HG02943 (cell line): Measurements from ENCODE around the gene GNG7.
"Not testable (repeated sequence)": the region's sequence is repeated elsewhere in the genome, so short reads cannot be mapped to it uniquely, and the experiment has no call there.

Experiments used
- ATAC-seq: cut with Tn5 transposase; IDR thresholded peaks from one replicate; pipeline ENCODE4 v1.9.1; 2021; ENCODE audit warnings: mild to moderate bottlenecking, low read depth, moderate library complexity; ENCODE audit not compliant: unreplicated experiment

The GNG7 gene

GRCh38 chr19:2495130-2495641, 207.3 kb downstream of the GNG7 start:
- ATAC-seq = no peak

GRCh38 chr19:2494447-2495129, 207.9 kb downstream of the GNG7 start:
- no peak for ATAC-seq

GRCh38 chr19:2494084-2494446, 208.4 kb downstream of the GNG7 start:
- no peak for ATAC-seq

- ATAC-seq = not testable (repeated sequence)
These were observed 209.0 kb downstream of the GNG7 start for GRCh38 chr19:2493448-2493847.

- no peak for ATAC-seq
These were observed 209.6 kb downstream of the GNG7 start for GRCh38 chr19:2492870-2493269.

- no peak for ATAC-seq
These were observed 211.2 kb downstream of the GNG7 start for GRCh38 chr19:2491130-2491801.

GRCh38 chr19:2490659-2491058, 211.8 kb downstream of the GNG7 start:
- ATAC-seq = no peak

- no peak for ATAC-seq
These were observed 213.4 kb downstream of the GNG7 start for GRCh38 chr19:2488942-2489731.

- no peak for ATAC-seq
These were observed 214.0 kb downstream of the GNG7 start for GRCh38 chr19:2488405-2488941.

- ATAC-seq = no peak
These were observed 214.7 kb downstream of the GNG7 start for GRCh38 chr19:2487842-2488241.

- ATAC-seq = no peak
These were observed 215.4 kb downstream of the GNG7 start for GRCh38 chr19:2487090-2487489.

GRCh38 chr19:2485428-2485827, 217.1 kb downstream of the GNG7 start:
- no peak for ATAC-seq

GRCh38 chr19:2484178-2484937, 218.1 kb downstream of the GNG7 start:
- no peak for ATAC-seq

- no peak for ATAC-seq
These were observed 218.9 kb downstream of the GNG7 start for GRCh38 chr19:2483484-2484151.

GRCh38 chr19:2483084-2483483, 219.4 kb downstream of the GNG7 start:
- ATAC-seq = no peak

- no peak for ATAC-seq
These were observed 220.0 kb downstream of the GNG7 start for GRCh38 chr19:2482354-2483038.

GRCh38 chr19:2481466-2481865, 221.0 kb downstream of the GNG7 start:
- ATAC-seq = no peak

GRCh38 chr19:2479556-2480194, 222.8 kb downstream of the GNG7 start:
- no peak for ATAC-seq
